Measurements from ENCODE around the gene GATAD1.

DNA sequence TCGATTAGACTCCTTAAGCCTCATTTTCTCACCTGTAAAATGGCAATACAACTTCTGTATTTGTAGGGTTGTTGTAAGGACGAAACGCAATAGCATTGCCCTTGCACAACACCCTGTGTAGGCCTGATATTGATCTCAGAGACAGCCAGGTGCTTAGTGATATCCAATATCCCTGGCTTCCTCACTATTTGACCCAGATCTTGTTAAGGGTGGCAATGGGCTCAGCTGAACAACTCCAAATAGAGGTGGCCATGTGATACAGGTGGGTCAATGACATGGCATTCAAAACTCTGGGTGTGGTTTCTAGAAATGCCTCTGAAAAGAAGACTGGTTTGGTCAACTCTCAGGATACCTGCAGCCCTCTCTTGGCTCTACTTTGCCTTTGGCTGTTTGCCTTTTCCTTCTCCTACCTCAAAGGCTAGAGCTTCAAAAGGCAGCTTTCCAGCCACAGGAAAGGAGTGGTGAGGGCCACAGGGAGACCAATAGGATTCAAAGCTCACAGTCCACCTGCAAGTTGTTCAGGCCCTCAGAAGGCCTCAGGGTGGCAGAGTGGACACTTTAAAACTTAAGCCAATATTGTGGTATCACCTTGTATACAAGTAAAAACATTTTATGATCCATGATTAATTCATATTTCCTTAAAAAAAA lies 14.9 kb upstream of the GATAD1 start:
- TF ChIP-seq, protein P1, sequence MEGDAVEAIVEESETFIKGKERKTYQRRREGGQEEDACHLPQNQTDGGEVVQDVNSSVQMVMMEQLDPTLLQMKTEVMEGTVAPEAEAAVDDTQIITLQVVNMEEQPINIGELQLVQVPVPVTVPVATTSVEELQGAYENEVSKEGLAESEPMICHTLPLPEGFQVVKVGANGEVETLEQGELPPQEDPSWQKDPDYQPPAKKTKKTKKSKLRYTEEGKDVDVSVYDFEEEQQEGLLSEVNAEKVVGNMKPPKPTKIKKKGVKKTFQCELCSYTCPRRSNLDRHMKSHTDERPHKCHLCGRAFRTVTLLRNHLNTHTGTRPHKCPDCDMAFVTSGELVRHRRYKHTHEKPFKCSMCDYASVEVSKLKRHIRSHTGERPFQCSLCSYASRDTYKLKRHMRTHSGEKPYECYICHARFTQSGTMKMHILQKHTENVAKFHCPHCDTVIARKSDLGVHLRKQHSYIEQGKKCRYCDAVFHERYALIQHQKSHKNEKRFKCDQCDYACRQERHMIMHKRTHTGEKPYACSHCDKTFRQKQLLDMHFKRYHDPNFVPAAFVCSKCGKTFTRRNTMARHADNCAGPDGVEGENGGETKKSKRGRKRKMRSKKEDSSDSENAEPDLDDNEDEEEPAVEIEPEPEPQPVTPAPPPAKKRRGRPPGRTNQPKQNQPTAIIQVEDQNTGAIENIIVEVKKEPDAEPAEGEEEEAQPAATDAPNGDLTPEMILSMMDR (IDR thresholded peaks at IDR 0.05): no peak
- no peak for TF ChIP-seq POLR2A (IDR thresholded peaks at IDR 0.05)

Data from adrenal gland (tissue), 5 donors.